ENCODE data around the gene SYT13.

SYT13 gene

DNA sequence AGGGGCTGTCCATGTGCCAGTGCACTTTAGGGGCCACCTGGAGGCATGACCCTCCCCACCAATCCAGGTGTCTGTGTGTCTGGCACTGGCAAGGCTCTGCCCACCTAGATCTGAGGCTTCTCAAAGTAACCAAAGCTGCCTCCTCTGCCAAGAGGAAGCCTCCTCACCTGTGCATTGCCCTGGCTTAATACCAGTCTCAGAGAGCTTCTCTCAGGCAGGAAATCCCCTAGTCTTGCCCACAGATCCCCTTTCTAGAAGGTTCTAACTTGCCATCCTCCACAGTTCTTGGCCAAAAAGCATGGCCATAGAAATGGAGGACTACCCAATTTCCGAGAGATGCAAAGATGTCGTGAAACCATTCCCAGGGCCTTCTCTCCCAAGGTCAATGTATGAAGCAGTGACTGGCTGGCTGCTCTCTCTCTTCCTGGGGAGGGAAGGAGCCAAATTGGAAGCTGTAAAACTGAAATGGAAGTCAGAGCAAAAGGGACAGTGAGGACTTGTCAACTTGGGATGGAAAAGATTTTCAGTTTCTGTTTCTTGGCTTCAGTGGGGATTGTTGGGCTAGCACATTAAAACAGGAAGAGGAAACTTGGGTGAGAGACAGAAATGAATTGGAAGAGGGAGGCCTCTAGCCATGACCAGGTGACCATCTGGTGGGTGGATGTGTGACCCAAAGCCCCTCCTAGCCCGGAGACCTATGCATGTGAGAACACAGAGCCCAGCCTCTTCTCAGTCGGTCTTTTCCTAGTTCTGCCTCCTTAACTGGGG is 70.9 kb downstream of the SYT13 start:
- no peak for DNase-seq

DNA sequence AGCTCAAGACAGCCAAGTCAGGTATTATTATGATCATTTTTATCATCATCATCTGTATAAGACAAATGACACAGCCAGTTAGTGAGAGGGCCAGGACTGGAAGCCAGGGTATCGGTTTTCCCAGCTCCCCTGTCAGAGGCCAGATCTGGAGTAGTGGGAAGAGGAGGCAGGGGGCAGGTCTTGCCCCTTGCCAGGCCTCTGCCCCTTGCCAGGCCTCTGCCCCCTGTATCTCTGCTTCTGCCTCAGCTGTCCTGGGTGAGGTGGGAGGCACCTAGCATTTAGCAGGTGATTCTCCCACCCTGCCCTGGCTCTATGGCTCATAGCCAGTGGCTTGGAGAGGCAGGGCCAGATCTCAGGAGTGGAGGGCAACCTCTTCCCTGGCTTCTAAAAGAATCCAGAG is 72.4 kb downstream of the SYT13 start:
- DNase-seq = no peak

DNA sequence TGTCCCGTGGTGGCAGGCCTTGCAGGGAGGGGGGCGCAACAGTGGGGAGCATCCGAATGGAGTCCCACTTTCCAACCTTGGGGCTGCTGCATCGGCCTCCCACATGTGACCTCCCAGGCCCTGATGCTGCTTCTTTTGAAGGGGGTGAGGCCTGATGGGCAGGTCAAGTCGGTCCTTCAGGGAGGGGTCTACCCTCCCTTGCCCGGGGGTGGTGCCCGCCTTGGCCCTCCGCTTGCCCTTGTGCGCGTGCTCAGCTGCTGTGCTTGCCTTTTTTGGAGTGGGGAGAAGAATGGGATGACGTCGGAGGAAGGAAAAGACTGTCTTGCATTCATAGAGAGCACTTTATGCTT is 72.8 kb downstream of the SYT13 start:
- DNase-seq = no peak

DNA sequence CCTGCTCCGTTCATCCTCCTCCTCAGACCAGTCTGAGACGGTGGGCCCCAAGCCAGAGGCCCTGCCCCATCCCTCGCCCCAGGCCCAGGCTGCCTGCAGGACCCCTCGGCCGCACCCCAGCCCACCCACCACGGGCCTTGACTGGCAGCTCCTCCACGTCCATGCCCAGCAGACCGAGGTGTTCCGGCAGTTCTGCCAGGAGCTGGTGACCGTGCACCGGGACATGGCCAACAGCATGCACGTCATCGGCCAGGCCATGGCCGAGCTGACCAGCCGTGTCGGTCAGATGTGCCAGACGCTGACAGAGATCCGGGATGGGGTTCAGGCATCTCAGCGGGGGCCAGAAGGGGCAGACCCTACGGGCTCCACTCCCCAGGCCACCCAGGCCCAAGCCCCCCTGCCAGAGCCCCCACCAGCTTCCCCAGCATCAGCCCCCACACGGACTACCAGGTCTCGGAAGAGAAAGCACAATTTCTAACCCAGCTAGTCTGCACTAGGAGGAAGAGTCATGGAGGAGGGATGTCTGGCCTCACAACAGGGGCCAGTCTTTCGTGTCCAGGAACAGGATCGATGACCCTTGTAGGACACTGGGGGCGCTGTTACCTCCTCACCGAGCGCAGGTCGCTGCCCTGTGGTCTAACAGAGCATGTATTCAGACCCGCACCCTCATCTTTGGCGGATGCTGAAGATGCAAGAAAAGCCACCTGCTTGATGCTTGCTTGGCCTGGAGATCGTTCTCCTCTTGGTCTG is 73.4 kb downstream of the SYT13 start:
- no peak for DNase-seq

DNA sequence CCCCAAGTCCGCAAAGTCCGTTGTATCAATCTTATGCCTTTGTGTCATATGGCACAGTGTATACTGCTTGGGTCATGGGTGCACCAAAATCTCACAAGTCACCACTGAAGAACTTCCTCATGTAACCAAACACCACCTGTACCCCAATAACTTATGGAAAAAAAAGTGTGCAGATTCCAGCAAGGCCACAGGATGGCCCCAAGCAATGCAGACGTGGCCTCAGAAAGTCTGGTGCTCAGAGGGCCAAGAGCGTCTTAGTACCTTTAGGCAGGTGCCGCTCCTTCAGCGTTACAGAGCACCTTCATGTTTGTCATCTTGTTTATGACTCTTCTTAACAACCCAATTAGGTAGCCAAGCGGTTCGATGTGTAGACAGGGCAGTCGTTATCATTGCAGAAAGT is 74.4 kb downstream of the SYT13 start:
- DNase-seq = no peak

DNA sequence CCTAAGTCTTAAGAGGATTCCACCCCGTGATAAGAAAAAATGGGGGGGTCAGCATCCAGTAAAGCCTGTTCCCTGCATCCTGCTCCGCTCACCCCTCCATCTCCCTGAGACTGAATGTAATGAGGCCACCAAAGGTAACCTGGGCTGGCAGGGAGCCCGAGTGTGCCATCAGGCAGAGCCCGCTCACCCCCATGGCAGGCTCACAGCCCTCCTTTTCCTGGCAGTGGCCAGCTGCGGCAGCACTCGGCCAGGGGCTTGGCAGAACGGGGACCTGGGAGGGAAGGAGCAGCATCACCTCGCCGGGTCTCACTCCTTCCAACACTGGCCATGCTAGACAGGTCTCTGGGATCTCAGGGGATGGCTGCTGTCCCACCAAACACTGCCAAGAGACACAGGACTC is 75.3 kb downstream of the SYT13 start:
- no peak for DNase-seq

DNA sequence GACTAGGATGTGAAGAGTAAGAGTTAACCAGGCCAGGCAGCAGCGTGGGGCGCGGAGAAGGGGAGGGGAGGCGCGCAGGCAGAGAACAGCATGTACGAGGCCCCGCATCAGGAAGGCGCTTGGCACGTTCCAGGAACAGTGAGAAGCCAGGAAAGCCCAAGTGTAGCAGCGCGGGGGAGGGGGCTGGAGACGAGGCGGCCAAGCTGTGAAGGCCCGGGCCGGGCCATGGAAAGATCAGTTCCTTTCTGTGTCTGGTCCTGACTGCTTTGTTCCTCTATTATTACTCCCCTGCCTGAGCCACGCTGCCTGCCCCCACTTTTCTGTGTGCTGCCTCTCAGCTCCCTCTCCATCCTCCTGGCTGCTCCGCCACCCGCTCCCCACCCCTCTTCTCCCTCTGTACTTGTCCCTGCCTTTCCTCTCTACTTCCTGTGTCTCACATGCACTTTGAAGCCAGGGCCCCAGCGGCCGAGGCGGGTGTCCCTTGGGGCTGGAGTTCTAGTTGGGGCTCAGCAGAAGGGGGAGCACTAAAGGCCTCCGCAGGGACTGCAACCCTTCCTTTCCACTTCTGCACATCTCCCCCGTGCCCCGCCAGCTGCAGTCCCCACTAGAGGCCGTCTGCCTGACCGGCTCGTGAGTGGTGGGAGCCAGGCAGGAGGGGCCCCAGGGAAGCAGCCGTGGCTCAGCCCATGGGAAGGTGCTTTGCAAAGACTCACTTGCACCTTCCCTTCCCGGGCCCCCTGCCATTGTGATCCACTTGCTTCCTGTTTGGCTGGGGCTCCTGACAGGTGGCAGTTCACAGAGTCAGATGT is 76.0 kb downstream of the SYT13 start:
- DNase-seq = peak; percentile 18

DNA sequence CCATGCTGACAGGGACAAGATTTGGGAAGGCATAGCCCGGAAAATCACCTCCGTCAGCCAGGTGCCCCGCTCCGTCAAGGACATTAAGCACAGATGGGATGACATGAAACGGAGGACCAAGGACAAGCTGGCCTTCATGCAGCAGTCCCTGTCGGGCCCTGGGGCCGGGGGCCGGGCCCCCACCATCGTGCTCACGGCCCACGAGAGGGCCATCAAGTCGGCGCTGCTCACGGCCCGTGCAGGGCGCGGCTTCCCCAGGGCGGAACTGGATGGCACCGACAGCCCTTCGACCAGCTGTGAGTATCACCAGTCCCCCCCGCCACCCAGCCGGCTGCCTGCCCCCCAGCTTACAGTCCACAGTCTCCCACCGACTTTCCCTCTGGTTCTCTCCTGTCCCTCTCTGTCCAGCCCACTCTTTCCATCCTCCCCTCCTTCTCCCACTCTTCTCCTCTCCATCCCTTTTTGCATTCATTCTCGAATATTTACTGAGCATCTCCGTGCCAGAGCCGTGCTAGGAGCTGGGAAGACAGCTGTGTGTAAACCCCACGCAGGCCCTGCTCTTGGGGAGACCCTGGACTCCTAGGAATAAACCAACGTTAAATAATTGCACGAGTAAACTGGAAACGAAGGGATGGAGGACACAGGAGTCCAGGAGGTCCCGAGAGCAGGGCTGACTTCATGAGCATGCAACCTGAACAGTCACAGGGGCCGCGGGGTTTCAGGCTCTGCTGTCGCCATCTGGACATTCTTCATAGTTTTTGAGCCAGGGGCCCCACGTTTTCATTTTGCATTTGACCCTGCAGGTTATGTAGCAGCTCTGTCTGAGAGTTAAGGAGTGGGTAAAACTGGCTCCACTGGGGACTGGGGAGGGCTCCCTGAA is 76.9 kb downstream of the SYT13 start:
- no peak for DNase-seq

DNA sequence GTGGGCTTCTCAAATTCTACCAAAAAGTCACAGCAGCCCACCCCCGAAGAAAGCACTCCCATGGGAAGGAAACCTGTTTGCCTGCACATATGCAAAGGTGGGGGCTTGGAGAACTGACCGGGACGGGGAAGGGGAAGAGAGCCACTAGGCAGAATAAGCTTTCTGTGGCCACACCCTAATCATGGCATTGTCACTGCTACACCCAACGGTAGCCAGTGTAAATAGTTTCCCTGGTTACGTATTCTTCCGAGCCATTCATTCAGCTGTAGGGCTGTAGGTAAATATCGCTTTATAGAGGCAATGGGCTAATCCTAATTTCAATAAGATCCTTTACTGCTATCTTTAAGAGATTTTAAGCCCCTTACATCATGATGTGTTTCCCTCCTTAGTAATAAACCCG is 78.0 kb downstream of the SYT13 start:
- DNase-seq = no peak

DNA sequence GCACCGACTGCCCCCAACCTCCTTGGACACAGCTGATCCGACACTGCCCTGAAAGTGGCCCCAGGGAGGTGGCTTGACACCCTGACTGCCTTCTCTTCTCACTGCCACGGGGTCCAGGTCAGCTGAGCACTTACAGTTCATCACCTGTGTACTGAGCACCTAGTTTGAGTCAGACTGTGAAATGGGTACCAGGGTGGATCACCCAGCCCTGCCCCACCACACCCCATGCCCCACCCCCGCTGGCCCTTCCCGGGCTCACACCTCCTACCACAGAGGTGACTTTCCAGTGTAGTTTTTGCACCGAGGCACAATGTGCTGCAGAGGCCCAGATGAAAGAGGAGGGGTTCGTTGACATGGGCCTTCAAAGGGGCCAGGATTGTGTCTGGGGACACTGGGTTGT is 80.2 kb downstream of the SYT13 start:
- DNase-seq = no peak

DNA sequence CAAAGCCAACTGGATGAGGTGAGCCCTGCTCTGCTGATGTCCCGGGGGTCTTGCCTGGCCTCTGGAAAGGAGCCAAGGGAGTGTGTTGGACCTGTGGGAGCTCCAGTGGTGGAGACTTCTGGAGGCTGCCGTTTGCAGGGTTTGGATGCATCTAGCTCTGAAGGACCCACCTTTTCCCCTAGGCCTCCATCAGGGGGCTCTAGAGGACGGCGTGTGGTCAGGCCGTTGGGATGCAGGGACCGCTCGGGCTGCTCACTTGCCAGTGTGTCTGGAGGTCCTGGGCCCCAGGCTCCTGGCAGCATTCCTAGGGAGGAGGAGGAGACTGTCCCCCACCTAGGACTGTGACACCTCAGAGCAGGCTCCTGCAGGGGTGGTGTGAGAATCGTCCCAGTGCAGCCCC is 81.4 kb downstream of the SYT13 start:
- no peak for DNase-seq

DNA sequence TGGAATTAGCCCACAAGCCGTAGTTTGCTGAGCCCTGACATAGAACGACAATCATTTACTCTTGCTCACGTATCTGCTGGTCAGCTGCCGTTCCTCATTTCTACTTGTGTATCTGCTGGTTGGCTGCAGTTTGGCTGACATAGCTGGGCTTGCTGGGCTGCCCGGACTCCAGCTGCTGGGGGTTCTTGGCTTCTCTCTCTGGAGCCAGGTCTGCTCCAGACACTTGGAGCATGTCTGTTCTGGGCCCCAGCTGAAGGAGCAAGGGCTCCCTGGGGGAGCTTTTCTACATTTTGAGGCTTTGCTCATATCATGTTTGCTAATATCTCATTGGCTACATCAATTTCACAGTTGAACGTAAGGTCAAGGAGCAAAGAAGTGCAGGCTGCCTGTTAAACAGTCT is 92.4 kb downstream of the SYT13 start:
- DNase-seq = peak; percentile 57
